Fibroblast of skin of left biceps (primary cell): Measurements from ENCODE around the gene CTNND1.
A peak's percentile ranks its signal among the peaks of the same experiment; 100 is the strongest.

Experiments used
- DNase-seq, 2 experiments: peaks; one replicate each; pipeline ENCODE4 v3.0.0-alpha.2; 2013; ENCODE audit warnings: low read depth in 2 of 2

CTNND1 gene

DNA sequence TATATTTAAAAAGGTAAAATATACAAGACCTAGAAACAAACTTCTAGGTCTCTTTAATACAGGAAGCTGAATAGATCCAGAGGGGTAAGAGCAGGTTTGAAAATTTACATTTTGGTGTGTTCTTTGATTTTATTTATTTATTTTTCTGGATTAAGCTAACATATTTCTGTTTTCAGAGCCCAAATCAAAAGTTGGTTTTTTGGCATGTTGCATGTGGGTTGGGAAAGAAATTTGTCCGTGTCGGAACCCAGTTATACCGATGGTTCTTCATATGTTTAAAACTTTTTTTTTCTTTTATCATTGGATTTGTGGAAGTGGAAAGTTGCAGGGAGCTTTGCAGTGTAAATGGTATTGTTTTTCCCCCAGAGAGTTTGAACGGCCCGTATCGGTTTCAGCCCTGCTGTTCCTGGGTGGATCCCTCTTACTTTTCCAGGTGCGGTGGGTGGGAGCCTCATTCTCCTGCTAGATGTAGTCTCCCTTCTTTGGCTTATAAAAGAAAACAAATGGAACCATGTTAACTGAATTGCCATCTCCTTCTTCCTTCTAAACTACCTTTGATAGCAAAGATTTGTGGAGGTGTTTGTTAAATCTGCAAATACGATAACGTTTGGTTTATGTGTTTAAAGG lies 746 bp downstream of the CTNND1 start:
- no peak for DNase-seq

- no peak for DNase-seq
Observed at GRCh38 chr11:57763568-57763967, 2.0 kb downstream of the CTNND1 start.

GRCh38 chr11:57764021-57764420 lies 2.4 kb downstream of the CTNND1 start:
- no peak for DNase-seq

DNA sequence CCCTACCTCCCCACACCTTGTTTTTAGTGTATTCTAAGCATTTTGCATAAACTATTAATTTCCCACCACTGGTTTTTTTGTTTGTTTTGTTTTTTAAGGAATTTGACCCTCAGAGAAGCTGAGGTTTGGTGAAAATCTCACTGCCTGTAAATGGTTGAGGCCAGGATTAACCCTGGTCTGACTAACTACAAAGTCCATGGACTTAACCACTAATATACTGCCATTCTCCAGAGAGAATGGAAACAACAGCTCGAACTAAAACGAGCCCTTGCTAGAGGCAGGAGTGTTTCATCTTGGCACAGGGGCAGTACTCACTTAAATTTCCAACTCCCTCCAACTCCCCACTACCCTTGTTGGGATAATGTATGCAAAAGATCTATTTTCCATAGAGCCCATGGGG lies 3.0 kb downstream of the CTNND1 start:
- no peak for DNase-seq

GRCh38 chr11:57764972-57765371 lies 3.4 kb downstream of the CTNND1 start:
- no peak for DNase-seq

- no peak for DNase-seq
Observed at GRCh38 chr11:57770793-57771192, 9.2 kb downstream of the CTNND1 start.

- no peak for DNase-seq
Observed at GRCh38 chr11:57771365-57771764, 9.8 kb downstream of the CTNND1 start.

- DNase-seq: no peak
Observed at GRCh38 chr11:57772562-57772961, 11.0 kb downstream of the CTNND1 start.

DNA sequence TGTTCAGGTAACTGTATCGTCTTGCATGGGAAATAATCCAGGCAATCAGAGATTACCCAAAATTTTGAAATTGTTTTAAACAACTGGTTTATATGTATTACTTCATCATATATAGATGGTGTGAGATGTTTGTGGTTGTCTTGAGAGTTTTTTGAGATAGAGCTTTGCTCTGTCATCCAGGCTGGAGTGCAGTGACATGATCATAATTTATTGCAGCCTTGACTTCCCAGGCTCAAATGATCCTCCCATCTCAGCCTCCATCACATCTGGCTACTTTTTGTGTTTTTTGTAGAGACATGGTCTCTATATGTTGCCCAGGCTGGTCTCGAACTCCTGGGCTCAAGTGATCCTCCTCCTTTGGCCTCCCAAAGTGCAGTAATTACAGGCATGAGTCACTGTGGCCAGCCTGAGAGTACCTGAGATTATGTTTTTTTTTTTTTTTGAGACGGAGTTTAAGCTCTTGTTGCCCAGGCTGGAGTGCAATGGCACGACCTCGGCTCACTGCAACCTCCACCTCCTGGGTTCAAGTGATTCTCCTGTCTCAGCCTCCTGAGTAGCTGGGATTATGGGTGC lies 11.5 kb downstream of the CTNND1 start:
- DNase-seq: no peak

- DNase-seq: no peak
Observed at GRCh38 chr11:57775491-57775890, 13.9 kb downstream of the CTNND1 start.

DNA sequence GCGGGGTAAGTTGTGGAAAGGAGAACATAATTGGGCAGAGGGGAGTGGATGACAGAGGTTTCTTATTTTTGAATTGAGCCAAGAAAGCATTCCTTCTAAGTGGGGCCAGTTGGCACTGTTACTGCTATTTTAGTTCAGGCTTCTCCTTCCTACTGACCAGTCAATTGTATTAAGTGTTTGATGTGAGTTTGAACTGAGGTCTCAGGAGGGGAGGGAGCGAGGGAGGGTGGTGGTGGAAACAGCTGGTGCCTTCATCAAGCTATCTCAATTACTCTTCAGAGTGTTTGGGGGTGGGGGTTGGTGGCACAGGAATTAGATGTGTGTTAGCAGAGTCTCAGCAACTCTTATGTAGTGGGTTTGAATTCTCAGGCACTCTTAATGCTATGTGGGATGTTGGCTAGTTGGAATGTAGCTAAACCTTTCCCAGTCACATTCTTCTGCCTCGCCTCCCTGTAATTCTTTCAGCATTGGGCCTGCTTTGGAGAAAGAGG lies 14.5 kb downstream of the CTNND1 start:
- DNase-seq: peak; percentile 62 to 68

GRCh38 chr11:57776577-57777210 lies 15.1 kb downstream of the CTNND1 start:
- DNase-seq: no peak

- DNase-seq: no peak
Observed at GRCh38 chr11:57777969-57778317, 16.3 kb downstream of the CTNND1 start.

DNA sequence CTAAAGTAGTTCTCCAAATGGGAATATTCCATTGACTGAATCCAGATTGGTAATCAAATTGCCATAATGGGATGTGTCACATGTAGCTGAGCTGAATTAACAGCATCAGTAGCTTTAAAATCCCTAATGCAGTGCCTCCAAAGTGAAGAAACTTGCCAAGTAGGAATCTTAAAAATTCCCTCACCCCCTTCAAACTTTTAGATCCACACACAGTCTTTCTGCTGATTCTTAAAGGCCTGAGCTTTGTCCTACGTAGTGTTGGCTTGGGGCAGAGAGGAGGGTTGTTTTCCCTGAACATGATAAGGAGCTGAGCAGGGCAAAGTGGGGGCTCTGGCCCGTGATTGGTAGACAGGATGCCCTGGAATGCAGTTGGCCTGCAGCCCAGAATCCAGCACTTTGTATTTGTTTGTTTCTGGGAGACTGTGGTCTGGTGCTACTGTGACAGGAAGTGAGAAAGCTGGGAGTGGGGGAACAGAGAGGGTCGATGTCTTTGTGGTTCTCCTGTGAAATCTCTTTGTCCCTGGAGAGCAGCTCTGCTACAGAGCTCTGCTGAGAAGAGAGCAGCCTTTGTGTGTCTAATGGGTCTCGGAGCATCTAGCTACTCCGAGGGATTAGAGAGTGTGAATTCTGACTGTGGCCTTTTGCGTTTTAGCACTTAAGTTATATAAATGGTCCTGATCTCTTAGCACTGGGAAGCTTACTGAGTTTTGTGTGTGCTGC lies 16.9 kb downstream of the CTNND1 start:
- peak; percentile 96 to 97 for DNase-seq

GRCh38 chr11:57779276-57779675 lies 17.7 kb downstream of the CTNND1 start:
- DNase-seq: no peak

DNA sequence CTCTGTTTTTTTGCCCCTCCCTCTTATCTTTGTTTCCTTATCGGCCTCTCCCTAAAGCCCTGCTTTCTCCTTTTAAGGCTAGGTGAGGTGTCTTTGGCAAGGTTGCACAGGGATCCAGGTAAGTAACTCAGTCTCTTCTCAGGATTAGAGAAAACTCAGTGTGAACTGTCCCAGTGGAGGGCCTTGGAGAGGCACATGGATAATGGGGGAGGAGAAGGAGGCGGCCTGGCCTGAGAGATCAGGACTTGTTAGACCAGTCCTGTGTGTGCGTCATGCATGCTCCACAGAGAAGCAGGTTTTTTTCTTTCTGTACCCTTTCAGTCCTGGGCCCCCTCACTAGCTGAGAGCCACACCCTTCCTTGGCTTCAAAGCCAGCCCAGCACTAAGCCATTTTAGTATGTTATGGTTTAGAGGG lies 19.9 kb downstream of the CTNND1 start:
- DNase-seq: no peak

DNA sequence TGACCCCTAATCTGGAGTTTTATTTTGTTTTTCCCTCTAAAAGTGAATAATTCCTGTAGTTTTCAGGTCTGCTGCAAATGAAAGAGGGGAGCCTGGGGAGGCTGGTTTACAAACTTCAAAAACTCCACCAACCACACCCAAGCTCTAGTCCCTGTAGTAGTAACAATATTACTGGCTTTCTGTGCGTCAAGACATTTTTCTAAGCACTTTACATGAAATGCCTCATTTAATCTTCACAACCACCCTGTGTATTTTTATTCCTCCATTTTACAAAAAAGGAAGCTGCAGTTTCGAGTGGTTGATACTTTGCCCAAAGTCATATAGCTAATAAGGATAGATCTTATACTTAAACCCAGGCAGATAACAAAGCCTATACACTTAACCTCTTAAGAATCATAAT lies 23.5 kb downstream of the CTNND1 start:
- DNase-seq: no peak

- DNase-seq: no peak
Observed at GRCh38 chr11:57786436-57786835, 24.8 kb downstream of the CTNND1 start.

GRCh38 chr11:57787006-57787604 lies 25.5 kb downstream of the CTNND1 start:
- DNase-seq: no peak

- no peak for DNase-seq
Observed at GRCh38 chr11:57787920-57788702, 26.5 kb downstream of the CTNND1 start.

GRCh38 chr11:57788703-57789088 lies 27.1 kb downstream of the CTNND1 start:
- DNase-seq: no peak
